ENCODE measurements around the gene ZCCHC9. TPM values are rescaled to one million over a fixed set of nuclear protein-coding genes. Genes with fewer than 3 reads are reported as not detected.

ZCCHC9 gene
- total RNA-seq (10 to 100 TPM; 18.6 to 21.0 TPM), polyA plus RNA-seq (ENCODE audit: insufficient read depth, low read depth, low replicate concordance) (23.7 TPM)
- long read RNA-seq, donor 1, full-length matches to known transcripts = 11 of 11 reads
- long read RNA-seq, donor 1, partial matches to known transcripts = 0 of 11 reads
- long read RNA-seq, donor 1, other reads (novel, unspliced or antisense) = 0 of 11 reads
- long read RNA-seq, donor 2, full-length matches to known transcripts = 5 of 10 reads
- long read RNA-seq, donor 2, partial matches to known transcripts = 5 of 10 reads
- long read RNA-seq, donor 2, other reads (novel, unspliced or antisense) = 0 of 10 reads

DNA sequence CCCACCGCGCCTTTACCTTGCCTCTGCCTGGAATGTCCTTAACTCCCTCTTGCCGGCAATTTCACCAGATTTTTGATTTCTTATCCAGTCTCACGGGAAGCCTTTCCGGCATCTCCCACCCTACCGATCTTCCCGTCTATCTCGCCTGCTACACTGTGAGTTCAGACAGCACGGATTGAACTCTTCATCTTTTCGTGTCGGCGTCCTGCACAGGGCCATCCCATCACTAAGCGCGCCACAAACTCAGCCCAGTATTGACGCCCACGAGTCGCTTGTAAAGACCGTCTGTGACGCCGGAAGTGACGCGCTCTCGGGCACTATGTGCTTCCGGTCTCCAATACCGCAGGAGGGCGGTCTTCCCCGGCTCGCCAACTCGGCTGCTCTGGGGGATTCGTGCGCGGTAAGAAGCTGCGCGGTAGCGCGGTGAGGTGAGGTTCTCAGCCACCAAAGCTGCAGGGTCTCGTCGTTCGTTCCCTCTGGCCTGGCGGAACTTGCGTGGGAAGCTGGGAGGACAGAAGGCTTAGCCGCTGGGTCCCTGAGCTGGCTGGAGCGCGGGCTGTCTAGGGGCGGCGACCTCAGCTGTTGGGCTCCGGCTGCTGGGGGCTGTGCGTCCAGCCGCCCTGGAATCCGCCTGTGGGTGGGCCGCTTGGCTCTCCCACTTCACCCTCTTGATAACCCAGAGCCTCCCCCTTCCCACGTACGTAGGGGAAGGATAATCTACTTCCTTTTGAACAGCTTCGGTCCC, at the start of gene ZCCHC9:
Gene ZCCHC9 (plus strand): TSS at position 317 of the 745 bp plus-strand sequence. CDS start 3,171 bp downstream, outside the sequence.
- peak; percentile 97 for DNase-seq
- H3K36me3 ChIP-seq (ENCODE audit: low read depth, missing control alignments) = no peaks in the 10 kb centered on the region
- WGBS, 2 donors = 0% methylated on average over 22 to 54 of the region's 54 CpGs
- H3K4me3 ChIP-seq = peak within 1 kb of the TSS; percentile 86 to 91
- no peaks in the 10 kb centered on the region for H3K27me3 ChIP-seq
- peaks cover 21% of the 10 kb centered on the region for H3K4me1 ChIP-seq
- TF ChIP-seq CTCF (IDR thresholded peaks at IDR 0.05) = peak; percentile 15 to 34 (median 24)
- TF ChIP-seq POLR2A (IDR thresholded peaks at IDR 0.05) = peak; percentile 69
- no peaks in the 10 kb centered on the region for H3K9me3 ChIP-seq
- peak within 1 kb of the TSS; percentile 88 to 93 for H3K27ac ChIP-seq
- intact Hi-C loops (cut with DNase I; ENCODE audit: low total_unique reads) = no loop called here

DNA sequence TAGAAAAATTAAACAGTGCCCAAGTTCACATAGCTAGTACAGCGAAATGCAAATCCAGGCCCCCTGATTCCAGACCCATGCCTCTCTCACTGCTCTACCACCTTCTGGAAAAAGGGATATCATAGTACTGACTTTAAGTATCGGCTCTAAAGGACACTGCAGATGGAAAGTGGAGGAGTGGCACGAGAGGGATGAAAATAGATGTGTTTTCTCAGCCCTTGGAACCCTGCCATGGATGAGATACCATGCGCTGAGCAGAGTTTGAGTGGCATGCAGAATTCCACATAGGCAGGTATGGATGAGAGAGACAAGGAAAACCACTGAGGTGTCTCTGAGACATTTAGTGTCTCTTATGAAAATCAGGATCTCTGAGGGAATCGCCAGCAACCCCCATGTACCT, 49.5 kb upstream of the ZCCHC9 start:
- WGBS, 2 donors = 63 to 69% methylated on average over 5 of the region's 5 CpGs
- H3K27me3 ChIP-seq = no peaks in the 10 kb centered on the region
- intact Hi-C loops (cut with DNase I; ENCODE audit: low total_unique reads) = no loop called here
- H3K4me1 ChIP-seq = peaks cover 18% of the 10 kb centered on the region
- no peaks in the 10 kb centered on the region for H3K36me3 ChIP-seq (ENCODE audit: low read depth, missing control alignments)
- H3K27ac ChIP-seq = no peak overlapping the region
- TF ChIP-seq POLR2A (IDR thresholded peaks at IDR 0.05) (no peak), CTCF (IDR thresholded peaks at IDR 0.05) (no peak)
- H3K9me3 ChIP-seq = no peaks in the 10 kb centered on the region
- H3K4me3 ChIP-seq = no peak overlapping the region
- DNase-seq = no peak

GRCh38 chr5:81252904-81253303, 48.5 kb upstream of the ZCCHC9 start:
- no peak overlapping the region for H3K4me3 ChIP-seq
- WGBS, 2 donors = 91 to 100% methylated on average over 1 of the region's 1 CpG
- no peaks in the 10 kb centered on the region for H3K36me3 ChIP-seq (ENCODE audit: low read depth, missing control alignments)

DNA sequence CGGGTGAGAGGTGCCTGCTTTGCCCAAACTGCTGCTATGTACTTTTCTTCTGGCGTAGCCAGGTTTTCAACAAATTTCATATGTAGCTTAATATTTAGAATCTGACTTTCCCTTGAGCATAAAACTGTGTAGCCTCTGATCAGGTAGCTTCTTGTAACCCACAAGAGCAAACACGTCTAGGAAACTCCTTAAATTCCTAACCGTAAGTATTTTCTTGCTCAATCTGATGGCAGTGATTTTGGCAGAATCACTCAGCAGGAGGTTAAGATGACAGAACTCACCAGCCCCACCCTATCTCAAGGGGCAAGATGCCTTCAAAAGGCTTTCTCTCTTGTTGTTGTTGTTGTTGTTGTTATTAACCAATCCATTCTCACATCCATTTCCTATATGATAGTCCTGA, 47.5 kb upstream of the ZCCHC9 start:
- DNase-seq = no peak
- no peaks in the 10 kb centered on the region for H3K4me1 ChIP-seq
- intact Hi-C loops (cut with DNase I; ENCODE audit: low total_unique reads) = no loop called here
- no peaks in the 10 kb centered on the region for H3K9me3 ChIP-seq
- H3K27ac ChIP-seq = no peak overlapping the region
- no peaks in the 10 kb centered on the region for H3K27me3 ChIP-seq
- TF ChIP-seq CTCF (IDR thresholded peaks at IDR 0.05) (no peak), POLR2A (IDR thresholded peaks at IDR 0.05) (no peak)
- no peaks in the 10 kb centered on the region for H3K36me3 ChIP-seq (ENCODE audit: low read depth, missing control alignments)
- WGBS, 2 donors = 87 to 91% methylated on average over 4 of the region's 4 CpGs
- H3K4me3 ChIP-seq = no peak overlapping the region

More at GRCh38 chr5:81252904-81253303, 48.5 kb upstream of the ZCCHC9 start:
- no peaks in the 10 kb centered on the region for H3K9me3 ChIP-seq
- TF ChIP-seq CTCF (IDR thresholded peaks at IDR 0.05) (no peak), POLR2A (IDR thresholded peaks at IDR 0.05) (no peak)
- intact Hi-C loops (cut with DNase I; ENCODE audit: low total_unique reads) = no loop called here
- H3K27ac ChIP-seq = no peak overlapping the region
- H3K4me1 ChIP-seq = peaks cover 8% of the 10 kb centered on the region
- H3K27me3 ChIP-seq = no peaks in the 10 kb centered on the region
- no peak for DNase-seq

All from testis (tissue), 5 donors.